ENCODE measurements around the gene PCBP1.

DNA sequence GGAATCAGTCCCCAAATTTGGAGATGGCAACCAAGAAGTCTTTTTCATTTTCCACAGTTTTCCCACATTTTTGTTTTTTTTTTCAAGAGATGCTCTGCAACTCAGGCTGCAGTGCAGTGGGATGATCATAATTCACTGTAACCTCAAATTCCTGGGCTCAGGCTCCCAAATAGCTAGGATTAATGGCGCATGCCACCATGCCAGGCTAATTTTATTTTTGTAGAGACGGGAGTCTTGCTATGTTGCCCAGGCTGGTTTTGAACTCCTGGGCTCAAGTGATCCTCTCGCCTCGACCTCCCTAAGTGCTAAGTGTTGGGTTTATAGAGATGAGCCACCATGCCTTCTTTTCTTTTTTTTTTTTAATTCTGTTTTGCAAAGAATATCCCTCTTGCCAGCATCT is 35.2 kb downstream of the PCBP1 start:
- TF ChIP-seq, protein P1, sequence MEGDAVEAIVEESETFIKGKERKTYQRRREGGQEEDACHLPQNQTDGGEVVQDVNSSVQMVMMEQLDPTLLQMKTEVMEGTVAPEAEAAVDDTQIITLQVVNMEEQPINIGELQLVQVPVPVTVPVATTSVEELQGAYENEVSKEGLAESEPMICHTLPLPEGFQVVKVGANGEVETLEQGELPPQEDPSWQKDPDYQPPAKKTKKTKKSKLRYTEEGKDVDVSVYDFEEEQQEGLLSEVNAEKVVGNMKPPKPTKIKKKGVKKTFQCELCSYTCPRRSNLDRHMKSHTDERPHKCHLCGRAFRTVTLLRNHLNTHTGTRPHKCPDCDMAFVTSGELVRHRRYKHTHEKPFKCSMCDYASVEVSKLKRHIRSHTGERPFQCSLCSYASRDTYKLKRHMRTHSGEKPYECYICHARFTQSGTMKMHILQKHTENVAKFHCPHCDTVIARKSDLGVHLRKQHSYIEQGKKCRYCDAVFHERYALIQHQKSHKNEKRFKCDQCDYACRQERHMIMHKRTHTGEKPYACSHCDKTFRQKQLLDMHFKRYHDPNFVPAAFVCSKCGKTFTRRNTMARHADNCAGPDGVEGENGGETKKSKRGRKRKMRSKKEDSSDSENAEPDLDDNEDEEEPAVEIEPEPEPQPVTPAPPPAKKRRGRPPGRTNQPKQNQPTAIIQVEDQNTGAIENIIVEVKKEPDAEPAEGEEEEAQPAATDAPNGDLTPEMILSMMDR (IDR thresholded peaks at IDR 0.05; ENCODE audit: low read depth, low read length, poor library complexity, severe bottlenecking), result no peak
- no peak for TF ChIP-seq EZH2phosphoT487 (IDR thresholded peaks at IDR 0.05; ENCODE audit: borderline replicate concordance, low read length)

Data from DOHH2 (cell line).